Ovary (tissue), 9 donors: ENCODE measurements around the gene EHHADH. TPM values are rescaled to one million over a fixed set of nuclear protein-coding genes. Genes with fewer than 3 reads are reported as not detected.

Experiments used
- DNase-seq, 5 donors: peaks; one replicate each; pipeline ENCODE4 v3.0.0-alpha.2; 2019 to 2020
- H3K27ac ChIP-seq, 2 donors: fragments of 200-600 bp; one replicate each; pipeline versions ENCODE4 v1.5.1 to v1.8.0; 2019 to 2022
- H3K27me3 ChIP-seq: fragments of 200-600 bp; one replicate; pipeline ENCODE4 v1.8.0; 2022
- H3K36me3 ChIP-seq: fragments of 200-600 bp; sonication (generic); one replicate; pipeline ENCODE4 v1.5.1; 2019
- H3K4me1 ChIP-seq: one replicate; pipeline ENCODE4 v1.8.1; 2013; ENCODE audit warnings: mild to moderate bottlenecking, moderate library complexity; ENCODE audit not compliant: insufficient read depth
- H3K4me3 ChIP-seq: fragments of 200-600 bp; sonication (generic); one replicate; pipeline ENCODE4 v1.5.1; 2017
- H3K9me3 ChIP-seq, 2 donors: fragments of 200-600 bp in 1 of 2; sonication (generic) in 1 of 2; one replicate each; pipeline versions ENCODE4 v1.5.1 to v1.8.1; 2013 to 2019; ENCODE audit warnings: mild to moderate bottlenecking in 1 of 2, moderate library complexity in 1 of 2
- CTCF ChIP-seq, 3 donors: fragments of 450-650 bp in 2 of 3; fragments of 200-600 bp in 1 of 3; IDR thresholded peaks; one replicate each; pipeline versions ENCODE4 v1.5.1 to v1.8.0; 2016 to 2022; ENCODE audit warnings: antibody characterized with exemption in 3 of 3, mild to moderate bottlenecking in 1 of 3
- EP300 ChIP-seq: sonication (generic); formaldehyde crosslinking; IDR thresholded peaks from one replicate; pipeline ENCODE4 v1.6.1; 2017; ENCODE audit warnings: antibody characterized with exemption
- POLR2A ChIP-seq: fragments of 450-650 bp; IDR thresholded peaks from one replicate; pipeline ENCODE4 v1.6.1; 2017; ENCODE audit warnings: antibody characterized with exemption, mild to moderate bottlenecking, moderate library complexity
- WGBS, 3 donors: extraction: QIAGEN DNeasy Blood & Tissue Kit in 1 of 3; methylation state at CpG; one replicate each; pipeline versions ENCODE4 v1.1.5 to v1.1.7; 2013 to 2017; 5-methylcytosine and 5-hydroxymethylcytosine counted together
- intact Hi-C, 4 donors: fragments of 100-400 bp; cut with DNase I; formaldehyde crosslinking; loops; one replicate each; pipeline versions ENCODE4 v1.11.0 to v1.15.1; 2022 to 2023
- polyA plus RNA-seq, 2 donors: library from polyadenylated mRNA; stranded (reverse); fragments of 200-250 nt in 1 of 2; fragments of 350-450 nt in 1 of 2; fragmentation: Illumina TruSeq in 1 of 2; extraction: RNeasy Lipid Tissue Mini Kit (QIAGEN cat#74804) in 1 of 2; gene quantifications; one replicate each; pipeline ENCODE4 v1.2.3, GENCODE V29; 2013 to 2014
- total RNA-seq, 7 donors: library from RNA; depleted of rRNA in 2 of 7; stranded (reverse); fragments of >200 nt in 2 of 7; fragmentation: NEBNext Ultra II Directional in 3 of 7; extraction: Animal tissue kit (Norgen Biotek cat#: 25700) in 3 of 7; gene quantifications; one replicate each; pipeline versions ENCODE4 v1.1.0 to v1.2.4, GENCODE V29; 2016 to 2023
- donor health status: DM: no; HTN: no; CAD: no; lungs with moderate emphysema.
- donor health status: DM: no; HTN: no; CAD: no.
- donor health status: Bipolar disorder and iron deficiency.
- donor health status: DM: yes; HTN: yes; CAD: no.
- donor health status: DM: no; HTN: no; CAD: no.
- donor health status: DM: yes; HTN: yes; CAD: no.

The EHHADH gene
- total and polyA plus RNA-seq, 9 donors: 1.4 to 6.9 (median 2.9) TPM

- Histone ChIP-seq H3K4me3 (no peak overlapping the region), H3K9me3 (no peaks in the 10 kb centered on the region), H3K27ac (no peak overlapping the region), H3K36me3 (no peaks in the 10 kb centered on the region), H3K27me3 (no peaks in the 10 kb centered on the region), H3K4me1 (no peaks in the 10 kb centered on the region)
- 47 to 60% (median 53%) methylated on average over 2 of the region's 2 CpGs for WGBS, 3 donors
- TF ChIP-seq CTCF (IDR thresholded peaks at IDR 0.05): no peak
- no peak for TF ChIP-seq EP300
- no peak for TF ChIP-seq POLR2A
- intact Hi-C loops: no loop called here
- DNase-seq: no peak
These were observed 14.5 kb upstream of the EHHADH start for GRCh38 chr3:185268194-185268962.

GRCh38 chr3:185267193-185267592 is 13.3 kb upstream of the EHHADH start:
- Histone ChIP-seq H3K9me3 (no peaks in the 10 kb centered on the region), H3K4me3 (no peak overlapping the region), H3K4me1 (no peaks in the 10 kb centered on the region), H3K27ac (no peak overlapping the region), H3K36me3 (no peaks in the 10 kb centered on the region), H3K27me3 (no peaks in the 10 kb centered on the region)
- TF ChIP-seq CTCF (IDR thresholded peaks at IDR 0.05): no peak
- TF ChIP-seq EP300: no peak
- TF ChIP-seq POLR2A: no peak
- 88 to 94% (median 91%) methylated on average over 3 of the region's 3 CpGs for WGBS, 3 donors
- DNase-seq: no peak
- intact Hi-C loops: no loop called here

- intact Hi-C loops: no loop called here
- TF ChIP-seq POLR2A (no peak), EP300 (no peak), CTCF (IDR thresholded peaks at IDR 0.05) (no peak)
- Histone ChIP-seq H3K27ac (no peak overlapping the region), H3K4me1 (no peaks in the 10 kb centered on the region), H3K36me3 (no peaks in the 10 kb centered on the region), H3K27me3 (no peaks in the 10 kb centered on the region), H3K4me3 (no peak overlapping the region), H3K9me3 (no peaks in the 10 kb centered on the region)
- 95% methylated on average over 25 of the region's 25 CpGs for WGBS, 3 donors
- no peak for DNase-seq
These were observed 11.2 kb upstream of the EHHADH start for GRCh38 chr3:185264849-185265553.

GRCh38 chr3:185263423-185263822 is 9.6 kb upstream of the EHHADH start:
- Histone ChIP-seq H3K27me3 (no peaks in the 10 kb centered on the region), H3K27ac (no peak overlapping the region), H3K36me3 (no peaks in the 10 kb centered on the region), H3K4me3 (no peak overlapping the region), H3K9me3 (no peaks in the 10 kb centered on the region), H3K4me1 (no peaks in the 10 kb centered on the region)
- intact Hi-C loops: no loop called here
- no peak for TF ChIP-seq CTCF (IDR thresholded peaks at IDR 0.05)
- no peak for TF ChIP-seq EP300
- TF ChIP-seq POLR2A: no peak
- DNase-seq: no peak
- WGBS, 3 donors: 89 to 95% (median 90%) methylated on average over 4 of the region's 4 CpGs
